Bronchial epithelial cell (primary cell): ENCODE data around the gene CT45A9. TPM values are rescaled to one million over a fixed set of nuclear protein-coding genes. Genes with fewer than 3 reads are reported as not detected.
"Not testable (repeated sequence)": the region's sequence is repeated elsewhere in the genome, so short reads cannot be mapped to it uniquely, and the experiment has no call there.

Experiments used
- DNase-seq: peaks from one replicate; pipeline ENCODE4 v3.0.0-alpha.2; 2010; ENCODE audit warnings: low read depth
- FAIRE-seq: peaks from 2 replicates; lab custom pipeline; 2011; peaks lifted over from hg19 to GRCh38; lab: Jason Lieb, UNC
- H3K27me3 ChIP-seq: 2 replicates; pipeline ENCODE4 v1.5.1; 2011; ENCODE audit warnings: low read length; ENCODE audit not compliant: control insufficient read depth, insufficient read depth
- H3K36me3 ChIP-seq: 2 replicates; pipeline ENCODE4 v1.5.1; 2011; ENCODE audit warnings: low read length; ENCODE audit not compliant: control insufficient read depth, insufficient read depth
- H3K4me3 ChIP-seq: 2 replicates; pipeline ENCODE4 v1.5.1; 2011; ENCODE audit warnings: mild to moderate bottlenecking, low read depth, low read length, control low read depth
- total RNA-seq: library from RNA; depleted of rRNA; stranded (reverse); fragments of >200 nt; gene quantifications from 2 replicates; pipeline ENCODE4 v1.2.1, GENCODE V29; 2014

CT45A9 gene
- total RNA-seq, 1 donor from 2014 or later, result not detected

- FAIRE-seq, DNase-seq, H3K4me3 ChIP-seq, H3K27me3 ChIP-seq, H3K36me3 ChIP-seq: not testable (repeated sequence)
These were observed 11.1 kb upstream of the CT45A9 start for GRCh38 chrX:135882741-135883140.

- not testable (repeated sequence) for DNase-seq, H3K27me3 ChIP-seq, H3K36me3 ChIP-seq, H3K4me3 ChIP-seq, FAIRE-seq
These were observed 17.2 kb downstream of the CT45A9 start, which contains the start of gene CT45A8 for GRCh38 chrX:135854438-135854837. CT45A8 (minus strand) TSS chrX:135854538; CDS start chrX:135850783, 3,755 bp downstream.

- not testable (repeated sequence) for H3K4me3 ChIP-seq, DNase-seq, FAIRE-seq, H3K36me3 ChIP-seq, H3K27me3 ChIP-seq
These were observed 34.4 kb downstream of the CT45A9 start, which contains the start of gene CT45A7 for GRCh38 chrX:135837180-135837579. CT45A7 (minus strand) TSS chrX:135837280; CDS start chrX:135833533, 3,747 bp downstream.

GRCh38 chrX:135819912-135820311, 51.7 kb downstream of the CT45A9 start, which contains the start of gene CT45A2:
CT45A2 (minus strand) TSS chrX:135820012; CDS start chrX:135816265, 3,747 bp downstream.
- H3K4me3 ChIP-seq, DNase-seq, H3K36me3 ChIP-seq, FAIRE-seq, H3K27me3 ChIP-seq: not testable (repeated sequence)

Other genes with a start within 250 kb of the CT45A9 start
- not detected in 2 replicates for gene CT45A1, start 158.2 kb downstream of the CT45A9 start, total RNA-seq
- gene CT45A3, start 103.6 kb downstream of the CT45A9 start, total RNA-seq, result not detected in 2 replicates
- gene CT45A5, start 86.3 kb downstream of the CT45A9 start, total RNA-seq, result not detected in 2 replicates
- not detected in 2 replicates for gene CT45A6, start 69.0 kb downstream of the CT45A9 start, total RNA-seq
- not detected in 2 replicates for gene CT45A2, start 51.8 kb downstream of the CT45A9 start, total RNA-seq
- not detected in 2 replicates for gene CT45A7, start 34.5 kb downstream of the CT45A9 start, total RNA-seq
- not detected in 2 replicates for gene CT45A8, start 17.3 kb downstream of the CT45A9 start, total RNA-seq
- not detected in 2 replicates for gene CT45A10, start 21.6 kb upstream of the CT45A9 start, total RNA-seq
- gene SAGE1, start 21.9 kb upstream of the CT45A9 start, total RNA-seq, result not detected in 2 replicates
- gene MMGT1, start 102.2 kb upstream of the CT45A9 start, total RNA-seq, result 7.9 and 9.0 TPM in 2 replicates
- gene SLC9A6, start 113.6 kb upstream of the CT45A9 start, total RNA-seq, result 22.3 and 24.2 TPM in 2 replicates